ENCODE measurements around the gene PSTPIP1. TPM values are rescaled to one million over a fixed set of nuclear protein-coding genes. Genes with fewer than 3 reads are reported as not detected.

The PSTPIP1 gene
- total and polyA plus RNA-seq, 7 donors, result 0.97 to 2.2 (median 1.3) TPM

DNA sequence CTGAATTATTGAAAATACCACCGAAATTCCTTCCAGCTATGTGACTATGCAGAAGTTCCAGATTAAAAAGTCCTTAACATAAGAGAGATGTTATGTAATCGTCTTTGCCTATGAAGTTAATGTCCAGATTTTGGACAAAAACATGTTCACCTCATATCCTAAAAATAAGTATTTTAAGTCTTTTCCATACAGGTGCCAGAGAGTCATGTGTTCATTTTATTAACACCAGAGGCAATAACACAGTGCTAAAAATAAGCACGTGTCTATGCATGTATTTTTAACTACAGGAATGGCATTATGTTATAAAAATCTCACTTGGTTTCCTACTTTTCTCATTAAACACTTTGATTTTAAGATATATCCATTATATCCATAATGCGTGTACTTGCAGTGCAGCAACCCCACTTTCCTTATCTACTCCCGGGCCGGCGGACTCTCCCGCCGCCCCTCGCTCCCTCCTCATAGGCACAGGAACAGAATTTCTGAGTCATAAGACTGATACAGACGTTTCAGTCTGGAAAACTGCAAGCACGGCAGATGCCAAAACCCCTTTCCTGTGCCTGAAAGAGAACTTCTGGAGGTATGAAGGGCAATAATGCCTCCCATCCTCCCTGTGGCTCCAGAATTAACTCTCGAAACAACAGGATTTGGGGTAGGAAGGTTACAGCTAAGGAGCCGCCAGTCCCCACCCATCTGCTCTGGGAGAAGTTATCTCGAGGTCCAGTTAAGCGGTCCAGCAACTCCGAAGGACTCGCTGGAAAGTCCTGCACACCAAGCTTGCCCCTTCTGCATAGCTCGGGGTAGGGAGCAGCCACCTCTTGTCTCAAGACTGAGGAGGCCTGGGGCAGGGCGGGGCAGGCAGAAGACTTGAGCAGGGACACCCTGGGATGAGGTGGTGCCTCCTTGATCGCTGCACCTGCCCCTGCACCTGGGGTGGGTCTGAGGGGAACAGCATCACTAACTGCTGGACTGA, 22.3 kb upstream of the PSTPIP1 start:
- ATAC-seq (peak; percentile 56 to 93 (median 81)), DNase-seq (peak in 1 of 2 donors; percentile 36)
- peak overlapping the region; percentile 24 for H3K27ac ChIP-seq
- H3K36me3 ChIP-seq (ENCODE audit: insufficient read depth in 1 of 2, low read depth in 1 of 2), result no peaks in the 10 kb centered on the region
- H3K27me3 ChIP-seq (ENCODE audit: insufficient read depth in 3 of 3, low read length in 2 of 3), result no peaks in the 10 kb centered on the region
- H3K4me3 ChIP-seq, result peak overlapping the region; percentile 36
- intact Hi-C loops (cut with DNase I), result no loop called here
- 54 to 61% (median 56%) methylated on average over 21 of the region's 21 CpGs for WGBS, 3 donors
- no peaks in the 10 kb centered on the region for H3K9me3 ChIP-seq
- TF ChIP-seq, protein P1, sequence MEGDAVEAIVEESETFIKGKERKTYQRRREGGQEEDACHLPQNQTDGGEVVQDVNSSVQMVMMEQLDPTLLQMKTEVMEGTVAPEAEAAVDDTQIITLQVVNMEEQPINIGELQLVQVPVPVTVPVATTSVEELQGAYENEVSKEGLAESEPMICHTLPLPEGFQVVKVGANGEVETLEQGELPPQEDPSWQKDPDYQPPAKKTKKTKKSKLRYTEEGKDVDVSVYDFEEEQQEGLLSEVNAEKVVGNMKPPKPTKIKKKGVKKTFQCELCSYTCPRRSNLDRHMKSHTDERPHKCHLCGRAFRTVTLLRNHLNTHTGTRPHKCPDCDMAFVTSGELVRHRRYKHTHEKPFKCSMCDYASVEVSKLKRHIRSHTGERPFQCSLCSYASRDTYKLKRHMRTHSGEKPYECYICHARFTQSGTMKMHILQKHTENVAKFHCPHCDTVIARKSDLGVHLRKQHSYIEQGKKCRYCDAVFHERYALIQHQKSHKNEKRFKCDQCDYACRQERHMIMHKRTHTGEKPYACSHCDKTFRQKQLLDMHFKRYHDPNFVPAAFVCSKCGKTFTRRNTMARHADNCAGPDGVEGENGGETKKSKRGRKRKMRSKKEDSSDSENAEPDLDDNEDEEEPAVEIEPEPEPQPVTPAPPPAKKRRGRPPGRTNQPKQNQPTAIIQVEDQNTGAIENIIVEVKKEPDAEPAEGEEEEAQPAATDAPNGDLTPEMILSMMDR (IDR thresholded peaks at IDR 0.05), result no peak
- peaks cover 14% of the 10 kb centered on the region for H3K4me1 ChIP-seq

DNA sequence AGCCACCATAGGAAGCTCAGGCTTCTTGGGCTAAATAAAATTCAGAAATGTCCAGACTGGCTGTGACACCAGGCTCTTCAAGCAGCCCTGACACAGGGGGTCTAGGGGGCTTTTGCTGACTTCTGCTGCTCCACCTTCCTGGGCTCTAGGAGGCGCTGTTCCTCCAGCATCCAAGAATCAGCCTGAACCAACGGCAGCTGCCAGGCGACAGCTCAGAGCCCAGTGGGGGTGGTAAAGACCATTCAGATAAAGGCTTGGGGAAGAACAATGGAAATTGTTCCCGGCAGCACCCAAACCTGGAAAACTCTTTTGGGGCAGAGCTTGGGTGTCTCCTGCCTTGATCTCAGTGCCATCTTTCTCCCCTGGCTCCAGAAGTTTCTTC, 21.6 kb upstream of the PSTPIP1 start:
- DNase-seq (peak in 1 of 2 donors; percentile 70), ATAC-seq (peak in 2 of 4 donors; percentile 13 to 35)
- Histone ChIP-seq H3K4me1 (peaks cover 14% of the 10 kb centered on the region), H3K27me3 (ENCODE audit: insufficient read depth in 3 of 3, low read length in 2 of 3) (no peaks in the 10 kb centered on the region), H3K36me3 (ENCODE audit: insufficient read depth in 1 of 2, low read depth in 1 of 2) (no peaks in the 10 kb centered on the region), H3K27ac (no peak overlapping the region), H3K9me3 (no peaks in the 10 kb centered on the region), H3K4me3 (no peak overlapping the region)
- 34 to 53% (median 47%) methylated on average over 4 of the region's 4 CpGs for WGBS, 3 donors
- TF ChIP-seq, protein P1 (IDR thresholded peaks at IDR 0.05), result peak; percentile 16
- intact Hi-C loops (cut with DNase I), result no loop called here

DNA sequence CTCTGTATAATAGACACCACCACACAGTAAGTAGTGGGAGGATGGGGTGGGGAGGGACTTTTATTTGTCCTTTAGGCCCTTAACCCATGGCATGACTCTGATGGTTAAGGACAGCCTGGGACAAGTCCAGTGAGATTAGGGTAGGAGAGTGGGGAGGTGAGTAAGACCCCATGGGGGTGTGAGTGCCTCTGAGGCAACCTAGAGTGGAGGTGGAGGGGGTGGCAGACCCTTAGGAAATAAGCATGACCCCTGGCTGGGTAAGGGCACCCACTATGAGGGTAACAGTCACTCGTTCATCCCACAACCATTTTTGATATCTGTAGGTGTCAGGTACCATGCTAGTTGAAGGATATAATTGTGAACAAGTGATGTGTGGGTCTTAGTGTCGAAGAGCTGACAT, 21.0 kb upstream of the PSTPIP1 start:
- H3K4me3 ChIP-seq, result no peak overlapping the region
- intact Hi-C loops (cut with DNase I), result no loop called here

DNA sequence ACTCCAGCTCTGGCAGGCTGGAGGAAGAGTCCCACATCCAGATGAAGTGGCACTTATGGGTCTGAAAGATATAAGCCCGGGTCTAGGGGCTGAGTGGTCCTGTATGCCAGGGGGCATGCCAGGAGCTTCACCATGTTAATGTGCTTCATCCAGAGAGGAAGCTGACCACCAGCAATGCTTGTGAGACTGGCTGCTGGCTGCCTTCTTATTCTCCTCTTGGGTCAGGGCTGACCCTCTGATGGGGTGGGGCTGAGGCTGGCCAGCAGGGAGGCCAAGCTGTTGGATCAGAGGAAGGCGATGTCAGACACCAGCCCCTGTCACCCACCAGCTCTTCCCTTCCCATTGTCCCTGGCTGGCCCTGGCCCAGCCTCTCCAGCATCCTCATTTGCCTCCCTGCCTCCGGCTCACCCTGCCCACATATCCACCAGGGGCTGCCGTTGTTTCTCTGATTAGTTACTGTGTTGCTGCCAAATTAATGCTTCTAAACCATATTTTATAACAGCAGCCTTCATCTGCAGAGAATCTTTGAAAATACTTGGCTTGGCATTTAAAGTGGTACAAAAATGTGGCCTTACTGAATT, 20.4 kb upstream of the PSTPIP1 start:
- Histone ChIP-seq H3K27ac (no peak overlapping the region), H3K4me3 (no peak overlapping the region), H3K27me3 (ENCODE audit: insufficient read depth in 3 of 3, low read length in 2 of 3) (no peaks in the 10 kb centered on the region), H3K9me3 (no peaks in the 10 kb centered on the region), H3K4me1 (peaks cover 14% of the 10 kb centered on the region), H3K36me3 (ENCODE audit: insufficient read depth in 1 of 2, low read depth in 1 of 2) (no peaks in the 10 kb centered on the region)
- ATAC-seq (no peak), DNase-seq (no peak)
- TF ChIP-seq, protein P1 (IDR thresholded peaks at IDR 0.05), result no peak
- 63 to 72% (median 68%) methylated on average over 4 of the region's 4 CpGs for WGBS, 3 donors
- intact Hi-C loops (cut with DNase I), result no loop called here

More for the DNA sequence above, 21.0 kb upstream of the PSTPIP1 start:
- Histone ChIP-seq H3K36me3 (ENCODE audit: insufficient read depth in 1 of 2, low read depth in 1 of 2) (no peaks in the 10 kb centered on the region), H3K27me3 (ENCODE audit: insufficient read depth in 3 of 3, low read length in 2 of 3) (no peaks in the 10 kb centered on the region), H3K27ac (no peak overlapping the region), H3K4me1 (peaks cover 14% of the 10 kb centered on the region), H3K9me3 (no peaks in the 10 kb centered on the region)
- WGBS, 3 donors, result 91 to 100% (median 94%) methylated on average over 2 of the region's 2 CpGs
- DNase-seq, result no peak
- TF ChIP-seq, protein P1 (IDR thresholded peaks at IDR 0.05), result no peak
- ATAC-seq, result no peak

Data from psoas muscle (tissue), 8 donors.